ENCODE data around the gene SEC14L5. TPM values are rescaled to one million over a fixed set of nuclear protein-coding genes. Genes with fewer than 3 reads are reported as not detected.

The SEC14L5 gene
- polyA plus RNA-seq, 3 donors = 0.03 TPM; not detected in 2

DNA sequence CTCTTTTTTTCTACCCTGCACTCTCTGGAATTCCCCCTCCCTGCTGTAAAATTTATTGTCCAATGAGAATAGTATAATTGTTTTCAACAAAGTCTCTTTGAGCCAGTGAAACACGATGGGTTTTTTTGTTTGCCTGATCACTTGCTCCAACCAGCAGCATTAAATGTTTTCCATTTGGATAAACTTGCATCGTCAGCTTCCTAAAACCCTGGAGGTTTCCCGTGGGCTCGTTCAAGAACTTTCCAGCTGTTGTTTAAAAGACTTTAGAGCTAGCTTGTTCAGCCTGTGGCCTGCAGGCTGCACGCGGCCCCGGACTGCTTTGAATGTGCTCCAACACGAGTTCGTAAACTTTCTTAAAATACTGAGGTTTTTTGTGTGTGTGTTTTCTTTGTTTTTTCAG is 60.7 kb downstream of the SEC14L5 start:
- H3K27ac Mint-ChIP-seq = no peak overlapping the region

DNA sequence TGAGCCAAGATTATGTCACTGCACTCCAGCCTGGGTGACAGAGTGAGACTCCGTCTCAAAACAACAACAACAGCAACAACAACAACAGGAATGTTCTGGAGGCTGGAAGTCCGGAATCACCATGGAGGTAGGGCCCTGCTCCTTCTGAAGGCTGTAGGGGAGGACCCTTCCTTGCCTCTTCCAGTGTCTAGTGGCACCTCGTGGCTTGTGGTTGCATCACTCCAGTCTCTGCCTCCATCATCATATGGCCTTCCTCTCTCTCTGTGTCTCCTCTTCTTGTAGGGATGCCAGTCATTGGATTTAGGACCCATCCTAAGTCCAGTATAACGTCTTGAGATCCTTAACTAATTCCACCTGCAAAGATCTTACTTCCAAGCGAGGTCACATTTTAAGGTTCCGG is 61.6 kb downstream of the SEC14L5 start:
- Histone ChIP-seq H4K20me1 (ENCODE audit: insufficient read depth, low read length) (no peaks in the 10 kb centered on the region), H3K36me3 (replicated peaks in 1 of 2; ENCODE audit: control insufficient read depth in 1 of 2, insufficient read depth in 2 of 2, low read length in 2 of 2) (peaks cover 0 to 5% of the 10 kb centered on the region in 2 donors), H3K4me2 (replicated peaks; ENCODE audit: extremely low read depth, low read length, poor library complexity, severe bottlenecking) (no peak overlapping the region), H3K9me3 (replicated peaks in 1 of 2; ENCODE audit: control insufficient read depth in 1 of 2, insufficient read depth in 1 of 2, low read length in 2 of 2) (peaks cover 0 to 6% of the 10 kb centered on the region in 2 donors), H3K27ac (ENCODE audit: low read depth in 1 of 2, low read length in 2 of 2) (no peak overlapping the region), H3K4me1 (ENCODE audit: control insufficient read depth in 1 of 2, insufficient read depth in 2 of 2, low read length in 2 of 2) (no peaks in the 10 kb centered on the region), H2AFZ (ENCODE audit: insufficient read depth, low read depth, low read length, poor library complexity, severe bottlenecking) (no peak overlapping the region), H3K4me3 (replicated peaks in 1 of 3; ENCODE audit: low read depth in 2 of 3, low read length in 3 of 3) (no peak overlapping the region), H3K27me3 (ENCODE audit: control insufficient read depth in 2 of 2, insufficient read depth in 2 of 2, low read length in 2 of 2) (no peaks in the 10 kb centered on the region), H3K79me2 (ENCODE audit: insufficient read depth, low read length) (no peaks in the 10 kb centered on the region), H3K9ac (ENCODE audit: insufficient read depth, low read length, poor library complexity, severe bottlenecking) (no peak overlapping the region)
- no peak for DNase-seq
- H3K9me3 Mint-ChIP-seq = peaks cover 0 to 4% (median 0%) of the 10 kb centered on the region in 7 donors
- H3K4me3 Mint-ChIP-seq = no peak overlapping the region
- H3K27ac Mint-ChIP-seq = no peak overlapping the region
- 50% methylated on average over 1 of the region's 6 CpGs for WGBS (ENCODE audit: insufficient coverage)
- H3K4me1 Mint-ChIP-seq = no peaks in the 10 kb centered on the region
- H3K27me3 Mint-ChIP-seq (ENCODE audit: low read depth in 3 of 3) = peaks cover 0 to 6% (median 5%) of the 10 kb centered on the region in 3 donors
- peaks cover 6% of the 10 kb centered on the region in 2 donors for H3K36me3 Mint-ChIP-seq
- TF ChIP-seq, protein P1, sequence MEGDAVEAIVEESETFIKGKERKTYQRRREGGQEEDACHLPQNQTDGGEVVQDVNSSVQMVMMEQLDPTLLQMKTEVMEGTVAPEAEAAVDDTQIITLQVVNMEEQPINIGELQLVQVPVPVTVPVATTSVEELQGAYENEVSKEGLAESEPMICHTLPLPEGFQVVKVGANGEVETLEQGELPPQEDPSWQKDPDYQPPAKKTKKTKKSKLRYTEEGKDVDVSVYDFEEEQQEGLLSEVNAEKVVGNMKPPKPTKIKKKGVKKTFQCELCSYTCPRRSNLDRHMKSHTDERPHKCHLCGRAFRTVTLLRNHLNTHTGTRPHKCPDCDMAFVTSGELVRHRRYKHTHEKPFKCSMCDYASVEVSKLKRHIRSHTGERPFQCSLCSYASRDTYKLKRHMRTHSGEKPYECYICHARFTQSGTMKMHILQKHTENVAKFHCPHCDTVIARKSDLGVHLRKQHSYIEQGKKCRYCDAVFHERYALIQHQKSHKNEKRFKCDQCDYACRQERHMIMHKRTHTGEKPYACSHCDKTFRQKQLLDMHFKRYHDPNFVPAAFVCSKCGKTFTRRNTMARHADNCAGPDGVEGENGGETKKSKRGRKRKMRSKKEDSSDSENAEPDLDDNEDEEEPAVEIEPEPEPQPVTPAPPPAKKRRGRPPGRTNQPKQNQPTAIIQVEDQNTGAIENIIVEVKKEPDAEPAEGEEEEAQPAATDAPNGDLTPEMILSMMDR (IDR thresholded peaks at IDR 0.05) = no peak
- intact Hi-C loops (cut with micrococcal nuclease) = no loop called here

More for the DNA sequence above, 60.7 kb downstream of the SEC14L5 start:
- Mint-ChIP-seq H3K4me3 (no peak overlapping the region), H3K36me3 (no peaks in the 10 kb centered on the region), H3K4me1 (no peaks in the 10 kb centered on the region), H3K27me3 (ENCODE audit: low read depth in 3 of 3) (peaks cover 0 to 7% (median 6%) of the 10 kb centered on the region in 3 donors), H3K9me3 (peaks cover 0 to 4% (median 0%) of the 10 kb centered on the region in 7 donors)
- WGBS (ENCODE audit: insufficient coverage) = 85% methylated on average over 6 of the region's 9 CpGs
- no peak overlapping the region for H3K9ac ChIP-seq (ENCODE audit: insufficient read depth, low read length, poor library complexity, severe bottlenecking)
- intact Hi-C loops (cut with micrococcal nuclease) = no loop called here
- H3K4me2 ChIP-seq (replicated peaks; ENCODE audit: extremely low read depth, low read length, poor library complexity, severe bottlenecking) = no peak overlapping the region
- H4K20me1 ChIP-seq (ENCODE audit: insufficient read depth, low read length) = no peaks in the 10 kb centered on the region
- no peak for DNase-seq
- H3K36me3 ChIP-seq (replicated peaks in 1 of 2; ENCODE audit: control insufficient read depth in 1 of 2, insufficient read depth in 2 of 2, low read length in 2 of 2) = no peaks in the 10 kb centered on the region
- no peaks in the 10 kb centered on the region for H3K79me2 ChIP-seq (ENCODE audit: insufficient read depth, low read length)
- TF ChIP-seq, protein P1 (IDR thresholded peaks at IDR 0.05) = no peak
- no peaks in the 10 kb centered on the region for H3K27me3 ChIP-seq (ENCODE audit: control insufficient read depth in 2 of 2, insufficient read depth in 2 of 2, low read length in 2 of 2)
- H3K4me1 ChIP-seq (ENCODE audit: control insufficient read depth in 1 of 2, insufficient read depth in 2 of 2, low read length in 2 of 2) = no peaks in the 10 kb centered on the region
- peaks cover 0 to 6% of the 10 kb centered on the region in 2 donors for H3K9me3 ChIP-seq (replicated peaks in 1 of 2; ENCODE audit: control insufficient read depth in 1 of 2, insufficient read depth in 1 of 2, low read length in 2 of 2)
- H3K4me3 ChIP-seq (replicated peaks in 1 of 3; ENCODE audit: low read depth in 2 of 3, low read length in 3 of 3) = no peak overlapping the region
- no peak overlapping the region for H3K27ac ChIP-seq (ENCODE audit: low read depth in 1 of 2, low read length in 2 of 2)
- no peak overlapping the region for H2AFZ ChIP-seq (ENCODE audit: insufficient read depth, low read depth, low read length, poor library complexity, severe bottlenecking)

All from CD14-positive monocyte (primary cell).